DND-41 (cell line): ENCODE measurements around the gene CCDC159.

Source experiments
- ATAC-seq: fragments of 200-7000 bp; cut with Tn5 transposase; 3 replicates; pipeline ENCODE4 v1.9.1; 2021; ENCODE audit warnings: low read depth; ENCODE audit not compliant: insufficient read depth
- DNase-seq: peaks from one replicate; pipeline ENCODE4 v3.0.0-alpha.2; 2020
- H2AFZ ChIP-seq: 2 replicates; pipeline ENCODE4 v1.6.0; 2012; ENCODE audit warnings: low read depth, low read length
- H3K27ac ChIP-seq: 2 replicates; pipeline ENCODE4 v1.5.1; 2012; ENCODE audit warnings: low read length, inconsistent platforms
- H3K27me3 ChIP-seq: fragments of 200-600 bp; sonication (generic); 2 replicates; pipeline ENCODE4 v1.6.0; 2012; ENCODE audit warnings: low read length, mild to moderate bottlenecking, inconsistent platforms; ENCODE audit not compliant: insufficient read depth, poor library complexity
- H3K36me3 ChIP-seq: 2 replicates; pipeline ENCODE4 v1.5.1; 2012; ENCODE audit warnings: low read length, inconsistent platforms; ENCODE audit not compliant: insufficient read depth
- H3K4me1 ChIP-seq: 2 replicates; pipeline ENCODE4 v1.5.1; 2012; ENCODE audit warnings: mild to moderate bottlenecking, low read length; ENCODE audit not compliant: insufficient read depth
- H3K4me2 ChIP-seq: 2 replicates; pipeline ENCODE4 v1.6.0; 2012; ENCODE audit warnings: mild to moderate bottlenecking, moderate library complexity, low read length, inconsistent platforms; ENCODE audit not compliant: insufficient read depth
- H3K4me3 ChIP-seq, 2 experiments: fragments of 200-600 bp in 1 of 2; shearing (Covaris generic) in 1 of 2; 2 replicates each; pipeline ENCODE4 v1.5.1; 2012 to 2016; ENCODE audit warnings: inconsistent platforms in 2 of 2, low read length in 2 of 2, mild to moderate bottlenecking in 2 of 2, low read depth in 1 of 2, moderate library complexity in 1 of 2
- H3K79me2 ChIP-seq: 2 replicates; pipeline ENCODE4 v1.6.0; 2012; ENCODE audit warnings: low read length, inconsistent platforms; ENCODE audit not compliant: insufficient read depth
- H3K9ac ChIP-seq: 2 replicates; pipeline ENCODE4 v1.6.0; 2012; ENCODE audit warnings: low read depth, mild to moderate bottlenecking, inconsistent platforms, low read length, moderate library complexity
- H3K9me3 ChIP-seq: 2 replicates; pipeline ENCODE4 v1.5.1; 2012; ENCODE audit warnings: low read length, moderate library complexity, mild to moderate bottlenecking, inconsistent platforms; ENCODE audit not compliant: insufficient read depth, severe bottlenecking
- H4K20me1 ChIP-seq: 2 replicates; pipeline ENCODE4 v1.6.0; 2012; ENCODE audit warnings: low read length; ENCODE audit not compliant: insufficient read depth
- EZH2 ChIP-seq: IDR thresholded peaks from 3 replicates; pipeline ENCODE4 v1.6.1; 2012; ENCODE audit warnings: borderline replicate concordance, low read depth, mild to moderate bottlenecking, moderate library complexity, low read length, inconsistent platforms; ENCODE audit not compliant: severe bottlenecking
- TF ChIP-seq, protein P1 (sequence below): IDR thresholded peaks from 2 replicates; pipeline ENCODE4 v1.5.1; 2012; ENCODE audit warnings: borderline replicate concordance, low read length, moderate library complexity, mild to moderate bottlenecking; ENCODE audit not compliant: poor library complexity, severe bottlenecking; ENCODE audit errors: extremely low read depth

CCDC159 gene

DNA sequence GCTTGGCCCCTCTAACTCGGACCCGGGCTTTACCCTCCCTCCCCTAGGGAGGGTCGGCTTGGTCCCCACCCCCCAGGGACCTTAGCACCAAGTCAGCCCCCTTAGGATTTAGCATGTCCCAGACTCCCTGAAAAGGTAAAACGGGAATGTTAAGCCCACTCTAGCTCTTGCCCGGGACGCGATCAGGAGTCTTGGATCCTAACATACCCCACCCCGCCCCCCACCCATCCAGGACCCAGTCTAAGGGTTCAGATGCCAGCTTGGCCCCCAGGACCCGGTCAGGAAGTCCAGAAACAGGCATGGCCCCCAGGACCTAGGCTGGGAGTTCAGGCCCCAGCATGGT is 37.4 kb downstream of the CCDC159 start:
- peaks cover 10% of the 10 kb centered on the region for H3K79me2 ChIP-seq
- no peaks in the 10 kb centered on the region for H3K36me3 ChIP-seq
- no peak overlapping the region for H3K27ac ChIP-seq
- H3K27me3 ChIP-seq: no peaks in the 10 kb centered on the region
- H4K20me1 ChIP-seq: no peaks in the 10 kb centered on the region
- H3K9me3 ChIP-seq: no peaks in the 10 kb centered on the region
- no peak overlapping the region for H2AFZ ChIP-seq
- DNase-seq (no peak), ATAC-seq (no peak)
- H3K4me1 ChIP-seq: peaks cover 26% of the 10 kb centered on the region
- TF ChIP-seq EZH2: no peak
- TF ChIP-seq, protein P1, sequence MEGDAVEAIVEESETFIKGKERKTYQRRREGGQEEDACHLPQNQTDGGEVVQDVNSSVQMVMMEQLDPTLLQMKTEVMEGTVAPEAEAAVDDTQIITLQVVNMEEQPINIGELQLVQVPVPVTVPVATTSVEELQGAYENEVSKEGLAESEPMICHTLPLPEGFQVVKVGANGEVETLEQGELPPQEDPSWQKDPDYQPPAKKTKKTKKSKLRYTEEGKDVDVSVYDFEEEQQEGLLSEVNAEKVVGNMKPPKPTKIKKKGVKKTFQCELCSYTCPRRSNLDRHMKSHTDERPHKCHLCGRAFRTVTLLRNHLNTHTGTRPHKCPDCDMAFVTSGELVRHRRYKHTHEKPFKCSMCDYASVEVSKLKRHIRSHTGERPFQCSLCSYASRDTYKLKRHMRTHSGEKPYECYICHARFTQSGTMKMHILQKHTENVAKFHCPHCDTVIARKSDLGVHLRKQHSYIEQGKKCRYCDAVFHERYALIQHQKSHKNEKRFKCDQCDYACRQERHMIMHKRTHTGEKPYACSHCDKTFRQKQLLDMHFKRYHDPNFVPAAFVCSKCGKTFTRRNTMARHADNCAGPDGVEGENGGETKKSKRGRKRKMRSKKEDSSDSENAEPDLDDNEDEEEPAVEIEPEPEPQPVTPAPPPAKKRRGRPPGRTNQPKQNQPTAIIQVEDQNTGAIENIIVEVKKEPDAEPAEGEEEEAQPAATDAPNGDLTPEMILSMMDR: no peak
- H3K4me2 ChIP-seq: no peak overlapping the region
- no peak overlapping the region for H3K4me3 ChIP-seq
- no peak overlapping the region for H3K9ac ChIP-seq

DNA sequence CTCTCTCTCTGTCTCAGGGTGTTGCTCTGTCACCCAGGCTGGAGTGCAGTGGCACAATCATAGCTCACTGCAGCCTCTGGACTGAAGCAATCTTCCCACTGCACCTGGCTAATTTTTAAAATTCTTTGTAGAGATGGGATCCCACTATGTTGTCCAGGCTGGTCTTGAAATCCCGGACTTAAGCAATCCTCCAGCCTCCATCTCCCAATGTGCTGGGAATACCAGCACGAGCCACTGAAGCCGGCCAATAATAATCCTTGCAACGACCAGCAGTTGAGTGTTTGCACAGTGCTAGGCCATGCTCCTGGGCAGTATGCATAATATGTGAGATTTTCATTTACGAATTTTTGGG is 38.4 kb downstream of the CCDC159 start:
- ATAC-seq (no peak), DNase-seq (no peak)
- H4K20me1 ChIP-seq: no peaks in the 10 kb centered on the region
- no peak overlapping the region for H3K27ac ChIP-seq
- no peak overlapping the region for H3K4me2 ChIP-seq
- peaks cover 19% of the 10 kb centered on the region for H3K4me1 ChIP-seq
- TF ChIP-seq, protein P1: no peak
- no peak for TF ChIP-seq EZH2
- H3K4me3 ChIP-seq: no peak overlapping the region
- H3K36me3 ChIP-seq: no peaks in the 10 kb centered on the region
- no peaks in the 10 kb centered on the region for H3K9me3 ChIP-seq
- no peak overlapping the region for H3K9ac ChIP-seq
- peaks cover 10% of the 10 kb centered on the region for H3K79me2 ChIP-seq
- no peaks in the 10 kb centered on the region for H3K27me3 ChIP-seq
- H2AFZ ChIP-seq: no peak overlapping the region

DNA sequence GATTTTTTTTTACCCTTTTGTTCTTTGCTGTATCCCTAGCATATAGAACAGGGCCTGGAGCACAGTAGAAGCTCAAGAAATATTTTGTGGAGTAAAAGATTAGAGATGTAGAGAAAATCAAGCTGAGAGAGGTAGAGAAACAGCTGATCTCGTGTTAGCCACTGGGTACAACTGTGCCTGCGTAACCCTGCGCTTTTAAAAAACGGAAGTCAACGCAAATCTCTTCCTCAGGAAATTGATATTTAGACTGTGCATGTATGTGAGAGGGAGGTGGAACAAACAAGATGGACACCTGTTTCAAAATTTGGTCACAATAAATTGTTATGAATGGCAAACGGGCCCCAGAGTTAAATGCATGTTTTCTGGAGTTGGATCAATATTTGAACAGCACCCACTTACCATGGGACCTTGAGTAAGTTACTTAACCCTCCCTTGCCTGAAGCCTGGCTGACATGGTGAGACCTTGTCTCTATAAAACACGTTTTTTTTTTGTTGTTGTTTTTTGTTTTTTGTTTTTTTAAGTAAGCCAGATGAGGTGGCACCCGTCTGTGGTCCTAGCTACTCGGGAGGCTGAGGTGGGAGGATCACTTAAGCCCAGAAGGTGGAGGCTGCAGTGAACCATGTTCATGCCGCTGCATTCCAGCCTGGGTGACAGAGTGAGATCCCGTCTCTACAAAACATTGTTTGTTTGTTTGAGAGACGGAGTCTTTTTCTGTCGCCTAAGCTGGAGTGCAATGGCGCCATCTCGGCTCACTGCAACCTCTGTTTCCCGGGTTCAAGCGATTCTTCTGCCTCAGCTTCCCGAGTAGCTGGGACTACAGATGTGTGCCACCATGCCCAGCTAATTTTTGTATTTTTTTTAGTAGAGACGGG is 41.1 kb downstream of the CCDC159 start:
- Histone ChIP-seq H3K27ac (no peak overlapping the region), H3K79me2 (no peaks in the 10 kb centered on the region), H2AFZ (no peak overlapping the region), H3K9me3 (no peaks in the 10 kb centered on the region), H3K4me2 (no peak overlapping the region), H3K4me1 (no peaks in the 10 kb centered on the region), H3K36me3 (no peaks in the 10 kb centered on the region), H3K4me3 (no peak overlapping the region), H3K9ac (no peak overlapping the region), H4K20me1 (no peaks in the 10 kb centered on the region), H3K27me3 (no peaks in the 10 kb centered on the region)
- TF ChIP-seq EZH2: no peak
- TF ChIP-seq, protein P1: no peak
- ATAC-seq (no peak), DNase-seq (no peak)
